CD8-positive, alpha-beta memory T cell (primary cell): ENCODE measurements around the gene PAX5. TPM values are rescaled to one million over a fixed set of nuclear protein-coding genes. Genes with fewer than 3 reads are reported as not detected.

Source experiments
- CTCF ChIA-PET: fragments of 350-600 bp; sonication (Branson Sonifier 250); formaldehyde crosslinking; loops from one replicate; lab custom pipeline; 2021; ENCODE audit warnings: antibody characterized with exemption; lab: Charles Lee
- POLR2A ChIA-PET: fragments of 350-600 bp; sonication (Branson Sonifier 250); formaldehyde crosslinking; loops from one replicate; lab custom pipeline; 2021; ENCODE audit warnings: antibody characterized with exemption; lab: Charles Lee
- DNase-seq, 5 donors: peaks; one replicate each; pipeline versions ENCODE4 v3.0.0 to v3.0.0-alpha.2; 2020 to 2022; ENCODE audit warnings: mixed read lengths in 1 of 5
- H3K27ac ChIP-seq: one replicate; pipeline ENCODE4 v1.7.0; 2013; ENCODE audit warnings: low read depth, mild to moderate bottlenecking, low read length, moderate library complexity
- H3K27me3 ChIP-seq: 2 replicates; pipeline ENCODE4 v1.7.0; 2013; ENCODE audit warnings: low read length, mild to moderate bottlenecking; ENCODE audit not compliant: insufficient read depth, poor library complexity, severe bottlenecking
- H3K36me3 ChIP-seq: 2 replicates; pipeline ENCODE4 v1.7.0; 2013; ENCODE audit warnings: mild to moderate bottlenecking, low read length, moderate library complexity; ENCODE audit not compliant: insufficient read depth
- H3K4me1 ChIP-seq: 2 replicates; pipeline ENCODE4 v1.7.0; 2013; ENCODE audit warnings: mild to moderate bottlenecking, low read length, moderate library complexity; ENCODE audit not compliant: insufficient read depth
- H3K4me3 ChIP-seq: 2 replicates; pipeline ENCODE4 v1.7.0; 2013; ENCODE audit warnings: mild to moderate bottlenecking, low read length
- H3K9me3 ChIP-seq: 2 replicates; pipeline ENCODE4 v1.7.0; 2013; ENCODE audit warnings: mild to moderate bottlenecking, low read length
- H3K27ac Mint-ChIP-seq, 8 donors: one replicate each; pipeline ENCODE4 v1.8.0; 2020 to 2021; ENCODE audit warnings: mixed read lengths in 8 of 8, mild to moderate bottlenecking in 6 of 8, inconsistent platforms in 3 of 8, moderate library complexity in 3 of 8
- H3K27me3 Mint-ChIP-seq, 2 donors: one replicate each; pipeline ENCODE4 v1.8.0; 2020 to 2021; ENCODE audit warnings: mixed read lengths in 2 of 2, mild to moderate bottlenecking in 1 of 2, moderate library complexity in 1 of 2
- H3K36me3 Mint-ChIP-seq, 3 donors: one replicate each; pipeline ENCODE4 v1.8.0; 2020 to 2021; ENCODE audit warnings: mixed read lengths in 3 of 3, inconsistent platforms in 1 of 3, mild to moderate bottlenecking in 1 of 3
- H3K4me1 Mint-ChIP-seq, 3 donors: one replicate each; pipeline ENCODE4 v1.8.0; 2020 to 2021; ENCODE audit warnings: mixed read lengths in 3 of 3, inconsistent platforms in 1 of 3, mild to moderate bottlenecking in 1 of 3
- H3K4me3 Mint-ChIP-seq, 7 donors: one replicate each; pipeline ENCODE4 v1.8.0; 2020 to 2021; ENCODE audit warnings: mixed read lengths in 7 of 7, mild to moderate bottlenecking in 6 of 7, moderate library complexity in 4 of 7, inconsistent platforms in 2 of 7
- H3K9me3 Mint-ChIP-seq, 5 donors: one replicate each; pipeline ENCODE4 v1.8.0; 2020 to 2022; ENCODE audit warnings: mixed read lengths in 5 of 5, mild to moderate bottlenecking in 3 of 5, moderate library complexity in 2 of 5, inconsistent platforms in 1 of 5
- polyA plus RNA-seq: library from polyadenylated mRNA; unstranded; fragments of 300-500 nt; fragmentation: Illumina TruSeq; gene quantifications from one replicate; pipeline ENCODE4 v1.2.3, GENCODE V29; 2021
- total RNA-seq, 2 experiments: library from RNA; stranded (reverse); gene quantifications; one replicate each; pipeline ENCODE4 v1.2.3, GENCODE V29; 2021

Gene PAX5
- total and polyA plus RNA-seq, 3 experiments from 2014 or later = 0.18 to 0.29 TPM; not detected in 1

GRCh38 chr9:36987409-36987808 lies 46.7 kb downstream of the PAX5 start:
- no peaks in the 10 kb centered on the region for H3K36me3 ChIP-seq

GRCh38 chr9:36986468-36987408 lies 47.3 kb downstream of the PAX5 start:
- DNase-seq = no peak
- no peak overlapping the region for H3K27ac Mint-ChIP-seq
- peaks cover 9 to 23% (median 19%) of the 10 kb centered on the region in 3 donors for H3K4me1 Mint-ChIP-seq
- Histone ChIP-seq H3K27me3 (peaks cover 32% of the 10 kb centered on the region), H3K9me3 (no peaks in the 10 kb centered on the region), H3K36me3 (no peaks in the 10 kb centered on the region), H3K27ac (no peak overlapping the region), H3K4me3 (no peak overlapping the region), H3K4me1 (no peaks in the 10 kb centered on the region)
- ChIA-PET POLR2A (no interaction called here), CTCF (no interaction called here)
- peaks cover 9 to 19% (median 15%) of the 10 kb centered on the region in 5 donors for H3K9me3 Mint-ChIP-seq
- H3K36me3 Mint-ChIP-seq = peaks cover 0 to 16% (median 2%) of the 10 kb centered on the region in 3 donors
- H3K4me3 Mint-ChIP-seq = peak overlapping the region in 5 of 7 donors; percentile 2 to 40 (median 29)
- peaks cover 46 to 73% of the 10 kb centered on the region in 2 donors for H3K27me3 Mint-ChIP-seq

More at GRCh38 chr9:36987409-36987808, 46.7 kb downstream of the PAX5 start:
- Mint-ChIP-seq H3K27me3 (peaks cover 44 to 76% of the 10 kb centered on the region in 2 donors), H3K4me3 (peak overlapping the region in 3 of 7 donors; percentile 2 to 32 (median 26)), H3K9me3 (peaks cover 9 to 24% (median 20%) of the 10 kb centered on the region in 5 donors), H3K36me3 (peaks cover 0 to 21% (median 2%) of the 10 kb centered on the region in 3 donors), H3K4me1 (peaks cover 9 to 23% (median 19%) of the 10 kb centered on the region in 3 donors), H3K27ac (no peak overlapping the region)
- H3K27me3 ChIP-seq = peaks cover 32% of the 10 kb centered on the region
- DNase-seq = no peak
- CTCF ChIA-PET = no interaction called here
- no peak overlapping the region for H3K27ac ChIP-seq
- no peaks in the 10 kb centered on the region for H3K4me1 ChIP-seq
- POLR2A ChIA-PET = no interaction called here
- no peak overlapping the region for H3K4me3 ChIP-seq
- no peaks in the 10 kb centered on the region for H3K9me3 ChIP-seq

- no peak overlapping the region for H3K4me3 ChIP-seq
- H3K9me3 ChIP-seq = no peaks in the 10 kb centered on the region
- CTCF ChIA-PET = no interaction called here
- peaks cover 32% of the 10 kb centered on the region for H3K27me3 ChIP-seq
- POLR2A ChIA-PET = no interaction called here
- Mint-ChIP-seq H3K9me3 (peaks cover 6 to 10% (median 7%) of the 10 kb centered on the region in 5 donors), H3K27me3 (peaks cover 39 to 74% of the 10 kb centered on the region in 2 donors), H3K36me3 (peaks cover 0 to 9% (median 2%) of the 10 kb centered on the region in 3 donors), H3K4me3 (peak overlapping the region in 6 of 7 donors; percentile 25 to 55 (median 42)), H3K27ac (no peak overlapping the region), H3K4me1 (peaks cover 9 to 23% (median 19%) of the 10 kb centered on the region in 3 donors)
- no peaks in the 10 kb centered on the region for H3K36me3 ChIP-seq
- no peak for DNase-seq
- no peaks in the 10 kb centered on the region for H3K4me1 ChIP-seq
- H3K27ac ChIP-seq = no peak overlapping the region
Measured at GRCh38 chr9:36985769-36986467, 48.1 kb downstream of the PAX5 start.

DNA sequence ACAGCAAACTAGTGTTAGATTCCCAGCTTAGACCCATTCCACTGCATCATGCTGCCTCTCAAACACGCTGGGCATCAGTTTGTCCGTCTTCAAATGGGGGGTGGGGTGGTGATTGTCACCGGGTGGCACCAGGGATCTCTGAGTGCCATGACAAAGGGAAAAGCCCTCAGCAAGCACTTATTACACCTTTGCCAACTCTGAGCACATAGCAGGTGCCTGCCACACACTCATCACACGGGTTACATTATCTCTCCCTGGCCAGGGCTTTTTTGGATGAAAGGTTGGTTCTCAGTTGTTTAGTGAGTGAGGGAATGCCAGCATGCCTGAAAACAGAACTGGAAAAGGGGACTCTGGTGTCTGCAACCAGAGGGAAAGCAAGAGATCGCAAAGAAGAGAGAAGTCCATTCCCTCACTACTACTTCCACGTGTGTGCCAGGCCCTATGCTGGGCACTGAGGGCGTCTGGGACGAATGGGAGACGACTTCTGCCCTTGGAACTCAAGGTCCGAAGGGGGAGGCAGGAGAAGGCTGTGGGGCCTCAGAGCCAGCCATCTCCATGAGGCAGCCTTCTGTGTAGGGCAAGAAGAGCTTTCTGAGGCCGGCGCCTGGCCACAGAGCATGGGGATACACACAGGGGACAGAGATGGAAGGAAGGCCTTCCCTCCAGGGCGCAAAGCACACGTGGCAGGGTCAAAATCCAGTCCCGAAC lies 48.9 kb downstream of the PAX5 start:
- Histone ChIP-seq H3K4me1 (no peaks in the 10 kb centered on the region), H3K27me3 (peaks cover 32% of the 10 kb centered on the region), H3K4me3 (no peak overlapping the region), H3K27ac (no peak overlapping the region), H3K36me3 (no peaks in the 10 kb centered on the region), H3K9me3 (no peaks in the 10 kb centered on the region)
- no peak for DNase-seq
- Mint-ChIP-seq H3K36me3 (peaks cover 0 to 5% (median 0%) of the 10 kb centered on the region in 3 donors), H3K9me3 (peaks cover 2 to 6% (median 3%) of the 10 kb centered on the region in 5 donors), H3K27me3 (peaks cover 41 to 77% of the 10 kb centered on the region in 2 donors), H3K4me1 (peaks cover 9 to 23% (median 19%) of the 10 kb centered on the region in 3 donors), H3K27ac (no peak overlapping the region), H3K4me3 (peak overlapping the region in 5 of 7 donors; percentile 35 to 55 (median 51))
- CTCF ChIA-PET = no interaction called here
- POLR2A ChIA-PET = no interaction called here

DNA sequence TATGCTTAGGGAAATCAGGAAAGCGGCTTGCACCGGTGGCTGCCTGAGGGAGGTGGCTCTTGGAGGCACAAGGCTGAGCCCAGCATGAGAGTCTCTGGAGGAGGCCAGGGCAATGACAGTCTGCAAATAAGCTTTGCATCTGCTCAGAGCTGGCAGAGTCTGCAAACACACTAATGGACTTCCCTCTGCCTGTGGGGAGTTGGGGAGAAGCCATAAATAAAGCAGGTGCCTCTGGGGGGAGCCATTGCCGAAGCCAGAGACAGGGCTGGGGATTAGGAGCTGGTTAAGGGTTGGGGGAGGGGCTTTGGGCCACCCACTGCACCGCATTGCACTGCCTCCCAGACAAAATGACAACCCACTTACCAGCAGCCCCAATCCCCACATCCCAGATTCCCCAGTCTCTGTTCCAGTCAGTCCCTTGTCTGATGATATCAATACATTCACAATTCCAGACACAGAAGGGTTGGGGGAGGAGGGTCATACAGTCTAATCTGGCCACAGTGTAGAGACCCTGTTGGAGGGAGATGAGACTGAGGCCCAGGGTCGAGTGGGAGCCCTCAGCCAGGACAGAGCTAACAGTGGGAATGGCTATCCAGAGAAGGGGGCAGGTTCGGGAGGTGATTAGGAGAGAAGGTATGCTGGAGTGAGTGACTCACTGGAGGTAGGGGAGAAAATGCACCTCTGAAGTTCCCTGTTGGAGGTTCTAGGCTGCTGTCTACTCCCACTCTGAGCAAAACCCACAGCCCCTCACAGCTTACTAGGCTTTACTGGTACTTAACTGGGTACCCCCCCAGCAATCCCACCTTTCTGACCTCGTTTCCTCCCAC lies 53.7 kb downstream of the PAX5 start:
- POLR2A ChIA-PET = no interaction called here
- CTCF ChIA-PET = no interaction called here
- Histone ChIP-seq H3K4me3 (no peak overlapping the region), H3K4me1 (no peaks in the 10 kb centered on the region), H3K27me3 (peaks cover 11% of the 10 kb centered on the region), H3K9me3 (no peaks in the 10 kb centered on the region), H3K36me3 (no peaks in the 10 kb centered on the region), H3K27ac (no peak overlapping the region)
- H3K36me3 Mint-ChIP-seq = no peaks in the 10 kb centered on the region
- H3K27me3 Mint-ChIP-seq = peaks cover 28 to 83% of the 10 kb centered on the region in 2 donors
- no peak overlapping the region for H3K4me3 Mint-ChIP-seq
- H3K9me3 Mint-ChIP-seq = no peaks in the 10 kb centered on the region
- H3K4me1 Mint-ChIP-seq = peaks cover 2 to 5% (median 4%) of the 10 kb centered on the region in 3 donors
- no peak for DNase-seq
- no peak overlapping the region for H3K27ac Mint-ChIP-seq

GRCh38 chr9:36976371-36977030 lies 57.6 kb downstream of the PAX5 start:
- Histone ChIP-seq H3K4me3 (no peak overlapping the region), H3K27me3 (no peaks in the 10 kb centered on the region), H3K27ac (no peak overlapping the region), H3K9me3 (no peaks in the 10 kb centered on the region), H3K36me3 (no peaks in the 10 kb centered on the region), H3K4me1 (no peaks in the 10 kb centered on the region)
- no peaks in the 10 kb centered on the region for H3K9me3 Mint-ChIP-seq
- no peak for DNase-seq
- H3K27me3 Mint-ChIP-seq = peaks cover 13 to 59% of the 10 kb centered on the region in 2 donors
- no peaks in the 10 kb centered on the region for H3K4me1 Mint-ChIP-seq
- POLR2A ChIA-PET = no interaction called here
- no peaks in the 10 kb centered on the region for H3K36me3 Mint-ChIP-seq
- no peak overlapping the region for H3K4me3 Mint-ChIP-seq
- H3K27ac Mint-ChIP-seq = peak overlapping the region in 1 of 8 donors; percentile 32
- CTCF ChIA-PET = no interaction called here

- H3K4me1 Mint-ChIP-seq = no peaks in the 10 kb centered on the region
- no peaks in the 10 kb centered on the region for H3K9me3 Mint-ChIP-seq
- no peak overlapping the region for H3K4me3 Mint-ChIP-seq
- H3K4me1 ChIP-seq = no peaks in the 10 kb centered on the region
- H3K9me3 ChIP-seq = no peaks in the 10 kb centered on the region
- H3K27ac ChIP-seq = no peak overlapping the region
- CTCF ChIA-PET = no interaction called here
- H3K36me3 Mint-ChIP-seq = no peaks in the 10 kb centered on the region
- no peak overlapping the region for H3K4me3 ChIP-seq
- DNase-seq = no peak
- peaks cover 15 to 42% of the 10 kb centered on the region in 2 donors for H3K27me3 Mint-ChIP-seq
- H3K27me3 ChIP-seq = no peaks in the 10 kb centered on the region
- no peak overlapping the region for H3K27ac Mint-ChIP-seq
- no peaks in the 10 kb centered on the region for H3K36me3 ChIP-seq
- POLR2A ChIA-PET = no interaction called here
Measured at GRCh38 chr9:36974731-36975130, 59.3 kb downstream of the PAX5 start.
